Measurements from ENCODE around the gene ZNF560. TPM values are rescaled to one million over a fixed set of nuclear protein-coding genes. Genes with fewer than 3 reads are reported as not detected.

ZNF560 gene
- total and polyA plus RNA-seq, 2 of the 13 experiments (the other 11 are each of a cell fraction or from before 2014, with no cell fraction given), result not detected

DNA sequence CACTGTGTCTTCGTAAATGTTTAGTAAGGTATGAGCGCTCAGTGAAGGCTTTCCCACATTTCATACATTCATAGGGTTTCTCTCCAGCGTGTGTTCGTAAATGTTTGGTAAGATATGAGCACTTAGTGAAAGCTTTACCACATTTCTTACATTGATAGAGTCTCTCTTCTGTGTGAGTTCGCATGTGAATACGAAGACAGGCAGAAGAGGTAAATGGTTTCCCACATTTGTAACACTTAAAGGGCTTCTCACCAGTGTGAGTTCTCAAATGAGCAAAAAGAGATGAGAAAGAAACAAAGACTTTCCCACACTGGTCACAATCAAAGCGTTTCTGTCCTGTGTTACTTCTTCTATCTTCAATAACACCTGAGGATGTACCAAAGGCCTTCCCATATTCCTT, 31.3 kb downstream of the ZNF560 start:
- no peaks in the 10 kb centered on the region for H3K79me2 ChIP-seq (ENCODE audit: insufficient read depth, low read length)
- H3K27ac ChIP-seq (ENCODE audit: extremely low read length, insufficient read depth, low read length), result no peak overlapping the region
- intact Hi-C loops (cut with micrococcal nuclease; ENCODE audit: unreplicated experiment), result no loop called here
- no peaks in the 10 kb centered on the region for H3K36me3 ChIP-seq (replicated peaks in 1 of 2; ENCODE audit: control insufficient read depth in 1 of 2, insufficient read depth in 2 of 2, low read length in 2 of 2)
- H3K4me2 ChIP-seq (ENCODE audit: low read depth, low read length), result no peak overlapping the region
- no peaks in the 10 kb centered on the region; a peak in 1 of 5 replicates for H3K27me3 ChIP-seq (ENCODE audit: control insufficient read depth in 1 of 2, insufficient read depth in 2 of 2, low read length in 2 of 2)
- FAIRE-seq (no peak), DNase-seq (ENCODE audit: low spot score) (no peak), ATAC-seq (no peak)
- H3K4me3 ChIP-seq (replicated peaks in 1 of 3; ENCODE audit: insufficient read depth in 1 of 3, low read depth in 2 of 3, low read length in 3 of 3), result no peak overlapping the region
- in situ Hi-C loops (cut with HindIII; ENCODE audit: extremely low pct_ligation_motif_present, low pct_unique_long_range_greater_than_20kb), result no loop called here
- no peaks in the 10 kb centered on the region for H3K4me1 ChIP-seq (ENCODE audit: insufficient read depth, low read length)
- no peak overlapping the region for H2AFZ ChIP-seq (ENCODE audit: low read length)
- CTCF ChIA-PET (ENCODE audit: low intra/inter-chr PET ratio, low total read pairs), result no interaction called here
- no TSS peak for BruUV-seq (replicated peaks)
- H3K9ac ChIP-seq (ENCODE audit: insufficient read depth, low read depth, low read length), result no peak overlapping the region
- H3K9me3 ChIP-seq (ENCODE audit: low read length), result peaks cover 89% of the 10 kb centered on the region
- 32% methylated on average over 7 of the region's 7 CpGs for WGBS (ENCODE audit: low lambda C conversion rate)
- H4K20me1 ChIP-seq (ENCODE audit: insufficient read depth, low read length), result no peaks in the 10 kb centered on the region
- POLR2A ChIA-PET, result no interaction called here
- TF ChIP-seq AKAP8 (CRISPR knock-in tag; IDR thresholded peaks at IDR 0.05) (no peak), RAD51 (IDR thresholded peaks at IDR 0.05; ENCODE audit: borderline replicate concordance) (no peak), ZKSCAN8 (CRISPR knock-in tag; IDR thresholded peaks at IDR 0.05; ENCODE audit: borderline replicate concordance) (no peak), FOXM1 (CRISPR knock-in tag; IDR thresholded peaks at IDR 0.05) (no peak), NCOA1 (CRISPR knock-in tag; IDR thresholded peaks at IDR 0.05) (no peak), REL (CRISPR knock-in tag; conservative IDR thresholded peaks at IDR 0.05) (no peak), ZNF564 (CRISPR knock-in tag; IDR thresholded peaks at IDR 0.05) (no peak), SKI (IDR thresholded peaks at IDR 0.05; ENCODE audit: partially characterized antibody) (no peak)
- TF ChIP-seq, protein P1, sequence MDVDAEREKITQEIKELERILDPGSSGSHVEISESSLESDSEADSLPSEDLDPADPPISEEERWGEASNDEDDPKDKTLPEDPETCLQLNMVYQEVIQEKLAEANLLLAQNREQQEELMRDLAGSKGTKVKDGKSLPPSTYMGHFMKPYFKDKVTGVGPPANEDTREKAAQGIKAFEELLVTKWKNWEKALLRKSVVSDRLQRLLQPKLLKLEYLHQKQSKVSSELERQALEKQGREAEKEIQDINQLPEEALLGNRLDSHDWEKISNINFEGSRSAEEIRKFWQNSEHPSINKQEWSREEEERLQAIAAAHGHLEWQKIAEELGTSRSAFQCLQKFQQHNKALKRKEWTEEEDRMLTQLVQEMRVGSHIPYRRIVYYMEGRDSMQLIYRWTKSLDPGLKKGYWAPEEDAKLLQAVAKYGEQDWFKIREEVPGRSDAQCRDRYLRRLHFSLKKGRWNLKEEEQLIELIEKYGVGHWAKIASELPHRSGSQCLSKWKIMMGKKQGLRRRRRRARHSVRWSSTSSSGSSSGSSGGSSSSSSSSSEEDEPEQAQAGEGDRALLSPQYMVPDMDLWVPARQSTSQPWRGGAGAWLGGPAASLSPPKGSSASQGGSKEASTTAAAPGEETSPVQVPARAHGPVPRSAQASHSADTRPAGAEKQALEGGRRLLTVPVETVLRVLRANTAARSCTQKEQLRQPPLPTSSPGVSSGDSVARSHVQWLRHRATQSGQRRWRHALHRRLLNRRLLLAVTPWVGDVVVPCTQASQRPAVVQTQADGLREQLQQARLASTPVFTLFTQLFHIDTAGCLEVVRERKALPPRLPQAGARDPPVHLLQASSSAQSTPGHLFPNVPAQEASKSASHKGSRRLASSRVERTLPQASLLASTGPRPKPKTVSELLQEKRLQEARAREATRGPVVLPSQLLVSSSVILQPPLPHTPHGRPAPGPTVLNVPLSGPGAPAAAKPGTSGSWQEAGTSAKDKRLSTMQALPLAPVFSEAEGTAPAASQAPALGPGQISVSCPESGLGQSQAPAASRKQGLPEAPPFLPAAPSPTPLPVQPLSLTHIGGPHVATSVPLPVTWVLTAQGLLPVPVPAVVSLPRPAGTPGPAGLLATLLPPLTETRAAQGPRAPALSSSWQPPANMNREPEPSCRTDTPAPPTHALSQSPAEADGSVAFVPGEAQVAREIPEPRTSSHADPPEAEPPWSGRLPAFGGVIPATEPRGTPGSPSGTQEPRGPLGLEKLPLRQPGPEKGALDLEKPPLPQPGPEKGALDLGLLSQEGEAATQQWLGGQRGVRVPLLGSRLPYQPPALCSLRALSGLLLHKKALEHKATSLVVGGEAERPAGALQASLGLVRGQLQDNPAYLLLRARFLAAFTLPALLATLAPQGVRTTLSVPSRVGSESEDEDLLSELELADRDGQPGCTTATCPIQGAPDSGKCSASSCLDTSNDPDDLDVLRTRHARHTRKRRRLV (CRISPR knock-in tag; IDR thresholded peaks at IDR 0.05), result no peak
- TF ChIP-seq, protein P2, sequence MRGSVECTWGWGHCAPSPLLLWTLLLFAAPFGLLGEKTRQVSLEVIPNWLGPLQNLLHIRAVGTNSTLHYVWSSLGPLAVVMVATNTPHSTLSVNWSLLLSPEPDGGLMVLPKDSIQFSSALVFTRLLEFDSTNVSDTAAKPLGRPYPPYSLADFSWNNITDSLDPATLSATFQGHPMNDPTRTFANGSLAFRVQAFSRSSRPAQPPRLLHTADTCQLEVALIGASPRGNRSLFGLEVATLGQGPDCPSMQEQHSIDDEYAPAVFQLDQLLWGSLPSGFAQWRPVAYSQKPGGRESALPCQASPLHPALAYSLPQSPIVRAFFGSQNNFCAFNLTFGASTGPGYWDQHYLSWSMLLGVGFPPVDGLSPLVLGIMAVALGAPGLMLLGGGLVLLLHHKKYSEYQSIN (CRISPR knock-in tag; IDR thresholded peaks at IDR 0.05; ENCODE audit: borderline replicate concordance), result no peak
- TF ChIP-seq, protein P3, sequence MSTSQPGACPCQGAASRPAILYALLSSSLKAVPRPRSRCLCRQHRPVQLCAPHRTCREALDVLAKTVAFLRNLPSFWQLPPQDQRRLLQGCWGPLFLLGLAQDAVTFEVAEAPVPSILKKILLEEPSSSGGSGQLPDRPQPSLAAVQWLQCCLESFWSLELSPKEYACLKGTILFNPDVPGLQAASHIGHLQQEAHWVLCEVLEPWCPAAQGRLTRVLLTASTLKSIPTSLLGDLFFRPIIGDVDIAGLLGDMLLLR (CRISPR knock-in tag; IDR thresholded peaks at IDR 0.05), result no peak
